Breast epithelium (tissue), 4 donors: Measurements from ENCODE around the gene BTNL2. TPM values are rescaled to one million over a fixed set of nuclear protein-coding genes. Genes with fewer than 3 reads are reported as not detected.
"Not testable (repeated sequence)": the region's sequence is repeated elsewhere in the genome, so short reads cannot be mapped to it uniquely, and the experiment has no call there.

Experiments
- DNase-seq, 2 donors: peaks; one replicate each; pipeline ENCODE4 v3.0.0-alpha.2; 2019; ENCODE audit warnings: low spot score in 2 of 2
- H3K27ac ChIP-seq, 2 donors: fragments of 200-600 bp; sonication (generic) in 1 of 2; one replicate each; pipeline ENCODE4 v1.5.1; 2016 to 2019; ENCODE audit warnings: mild to moderate bottlenecking in 1 of 2
- H3K27me3 ChIP-seq, 2 donors: fragments of 200-600 bp; sonication (generic) in 1 of 2; one replicate each; pipeline versions ENCODE4 v1.5.1 to v1.6.0; 2017 to 2019; ENCODE audit warnings: control low read depth in 1 of 2, mild to moderate bottlenecking in 1 of 2
- H3K36me3 ChIP-seq: fragments of 200-600 bp; one replicate; pipeline ENCODE4 v1.5.1; 2019
- H3K4me1 ChIP-seq, 2 donors: fragments of 200-600 bp; sonication (generic); one replicate each; pipeline ENCODE4 v1.5.1; 2016 to 2019; ENCODE audit warnings: control low read depth in 1 of 2
- H3K4me3 ChIP-seq, 3 donors: fragments of 200-600 bp; sonication (generic); 1 replicate in 2 of 3; 2 replicates in 1 of 3; pipeline ENCODE4 v1.5.1; 2016 to 2019; ENCODE audit warnings: mild to moderate bottlenecking in 3 of 3, moderate library complexity in 2 of 3
- H3K9me3 ChIP-seq, 2 donors: fragments of 200-600 bp; sonication (generic) in 1 of 2; one replicate each; pipeline ENCODE4 v1.5.1; 2016 to 2019; ENCODE audit warnings: control low read depth in 1 of 2
- POLR2A ChIP-seq: fragments of 450-650 bp; IDR thresholded peaks from one replicate; pipeline ENCODE4 v1.6.1; 2016; ENCODE audit warnings: antibody characterized with exemption, mild to moderate bottlenecking, moderate library complexity
- POLR2AphosphoS5 ChIP-seq, 3 donors: sonication (generic); formaldehyde crosslinking; IDR thresholded peaks; one replicate each; pipeline ENCODE4 v1.6.1; 2017; ENCODE audit warnings: antibody characterized with exemption in 3 of 3
- intact Hi-C: fragments of 100-400 bp; cut with DNase I; formaldehyde crosslinking; loops from one replicate; pipeline ENCODE4 v1.15.1; 2023; ENCODE audit warnings: low total_unique reads
- total RNA-seq, 3 donors: library from RNA; depleted of rRNA; stranded (reverse); fragments of >200 nt; gene quantifications; one replicate each; pipeline ENCODE4 v1.1.0, GENCODE V29; 2016
- TF ChIP-seq, protein P1 (sequence below), 3 donors: fragments of 450-650 bp; IDR thresholded peaks; one replicate each; pipeline ENCODE4 v1.5.1; 2016 to 2017; ENCODE audit warnings: antibody characterized with exemption in 3 of 3, mild to moderate bottlenecking in 3 of 3, moderate library complexity in 3 of 3

BTNL2 gene
- total RNA-seq, 3 donors from 2014 or later, result not detected

GRCh38 chr6:32436186-32436585, 29.2 kb upstream of the BTNL2 start:
- intact Hi-C loops, result no loop called here
- Histone ChIP-seq H3K9me3 (no peaks in the 10 kb centered on the region), H3K36me3 (no peaks in the 10 kb centered on the region), H3K27me3 (no peaks in the 10 kb centered on the region), H3K27ac (no peak overlapping the region), H3K4me3 (no peak overlapping the region), H3K4me1 (no peaks in the 10 kb centered on the region)
- DNase-seq, result no peak
- TF ChIP-seq, protein P1, sequence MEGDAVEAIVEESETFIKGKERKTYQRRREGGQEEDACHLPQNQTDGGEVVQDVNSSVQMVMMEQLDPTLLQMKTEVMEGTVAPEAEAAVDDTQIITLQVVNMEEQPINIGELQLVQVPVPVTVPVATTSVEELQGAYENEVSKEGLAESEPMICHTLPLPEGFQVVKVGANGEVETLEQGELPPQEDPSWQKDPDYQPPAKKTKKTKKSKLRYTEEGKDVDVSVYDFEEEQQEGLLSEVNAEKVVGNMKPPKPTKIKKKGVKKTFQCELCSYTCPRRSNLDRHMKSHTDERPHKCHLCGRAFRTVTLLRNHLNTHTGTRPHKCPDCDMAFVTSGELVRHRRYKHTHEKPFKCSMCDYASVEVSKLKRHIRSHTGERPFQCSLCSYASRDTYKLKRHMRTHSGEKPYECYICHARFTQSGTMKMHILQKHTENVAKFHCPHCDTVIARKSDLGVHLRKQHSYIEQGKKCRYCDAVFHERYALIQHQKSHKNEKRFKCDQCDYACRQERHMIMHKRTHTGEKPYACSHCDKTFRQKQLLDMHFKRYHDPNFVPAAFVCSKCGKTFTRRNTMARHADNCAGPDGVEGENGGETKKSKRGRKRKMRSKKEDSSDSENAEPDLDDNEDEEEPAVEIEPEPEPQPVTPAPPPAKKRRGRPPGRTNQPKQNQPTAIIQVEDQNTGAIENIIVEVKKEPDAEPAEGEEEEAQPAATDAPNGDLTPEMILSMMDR (IDR thresholded peaks at IDR 0.05), result no peak
- TF ChIP-seq POLR2AphosphoS5 (IDR thresholded peaks at IDR 0.05) (no peak), POLR2A (no peak)

GRCh38 chr6:32433950-32434349, 27.0 kb upstream of the BTNL2 start:
- DNase-seq, H3K4me1 ChIP-seq, H3K27me3 ChIP-seq, H3K4me3 ChIP-seq, H3K27ac ChIP-seq, intact Hi-C loops, H3K9me3 ChIP-seq, H3K36me3 ChIP-seq: not testable (repeated sequence)

GRCh38 chr6:32432050-32432450, 25.1 kb upstream of the BTNL2 start:
- Histone ChIP-seq H3K4me1 (no peaks in the 10 kb centered on the region), H3K4me3 (no peak overlapping the region), H3K36me3 (no peaks in the 10 kb centered on the region), H3K9me3 (no peaks in the 10 kb centered on the region), H3K27me3 (no peaks in the 10 kb centered on the region), H3K27ac (no peak overlapping the region)
- intact Hi-C loops, result no loop called here
- TF ChIP-seq, protein P1 (IDR thresholded peaks at IDR 0.05), result peak; percentile 29 to 53 (median 45)
- TF ChIP-seq POLR2A, result no peak
- DNase-seq, result no peak

GRCh38 chr6:32431142-32431541, 24.2 kb upstream of the BTNL2 start:
- H3K4me1 ChIP-seq, result no peaks in the 10 kb centered on the region
- intact Hi-C loops, result no loop called here
- no peak for TF ChIP-seq POLR2A
- TF ChIP-seq, protein P1 (IDR thresholded peaks at IDR 0.05), result no peak
- TF ChIP-seq POLR2AphosphoS5 (IDR thresholded peaks at IDR 0.05), result no peak
- DNase-seq, result no peak
- H3K27me3 ChIP-seq, result no peaks in the 10 kb centered on the region
- H3K36me3 ChIP-seq, result no peaks in the 10 kb centered on the region
- no peaks in the 10 kb centered on the region for H3K9me3 ChIP-seq
- no peak overlapping the region for H3K4me3 ChIP-seq
- H3K27ac ChIP-seq, result no peak overlapping the region

DNA sequence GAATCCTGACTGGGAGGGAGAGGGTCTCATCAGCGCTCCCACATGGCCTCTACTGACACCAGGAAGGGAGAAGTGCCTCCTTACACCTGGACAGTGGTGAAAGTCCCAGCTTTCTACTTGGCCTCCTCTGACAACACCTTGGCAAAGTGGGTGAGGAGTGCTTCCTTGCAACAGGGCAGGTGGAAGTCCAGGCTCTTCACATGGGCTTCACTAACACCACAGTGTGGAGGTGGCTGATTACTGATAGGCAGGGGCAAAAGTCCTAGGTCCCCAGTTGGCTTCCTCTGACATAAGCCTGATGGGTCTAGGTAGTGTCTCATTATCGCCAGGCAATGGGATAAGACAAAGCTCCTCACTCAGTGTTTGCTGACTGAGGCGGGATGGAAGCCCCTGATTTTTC, 23.2 kb upstream of the BTNL2 start:
- intact Hi-C loops, result no loop called here
- Histone ChIP-seq H3K27me3 (no peaks in the 10 kb centered on the region), H3K9me3 (no peaks in the 10 kb centered on the region), H3K36me3 (no peaks in the 10 kb centered on the region), H3K27ac (no peak overlapping the region), H3K4me1 (no peaks in the 10 kb centered on the region), H3K4me3 (no peak overlapping the region)
- TF ChIP-seq, protein P1 (IDR thresholded peaks at IDR 0.05), result no peak
- no peak for TF ChIP-seq POLR2A
- no peak for TF ChIP-seq POLR2AphosphoS5 (IDR thresholded peaks at IDR 0.05)
- no peak for DNase-seq

- intact Hi-C loops, result no loop called here
- Histone ChIP-seq H3K27me3 (no peaks in the 10 kb centered on the region), H3K4me1 (no peaks in the 10 kb centered on the region), H3K9me3 (no peaks in the 10 kb centered on the region), H3K27ac (no peak overlapping the region), H3K36me3 (no peaks in the 10 kb centered on the region), H3K4me3 (no peak overlapping the region)
- TF ChIP-seq POLR2A (no peak), POLR2AphosphoS5 (IDR thresholded peaks at IDR 0.05) (no peak)
- TF ChIP-seq, protein P1 (IDR thresholded peaks at IDR 0.05), result no peak
- no peak for DNase-seq
These were observed 21.0 kb upstream of the BTNL2 start for GRCh38 chr6:32427934-32428474.
